ENCODE measurements around the gene VWC2L.

The VWC2L gene

GRCh38 chr2:214607051-214607450 is 196.2 kb downstream of the VWC2L start:
- Histone ChIP-seq H3K9me3 (ENCODE audit: control insufficient read depth in 2 of 2, low read length in 2 of 2) (no peaks in the 10 kb centered on the region), H3K9ac (ENCODE audit: low read depth in 1 of 2, low read length in 2 of 2) (no peak overlapping the region), H3K4me1 (ENCODE audit: control insufficient read depth in 2 of 2, insufficient read depth in 2 of 2, low read length in 2 of 2) (no peaks in the 10 kb centered on the region), H3K27ac (ENCODE audit: low read depth in 2 of 2, low read length in 2 of 2) (no peak overlapping the region), H3K36me3 (ENCODE audit: control insufficient read depth in 2 of 2, insufficient read depth in 2 of 2, low read length in 2 of 2) (no peaks in the 10 kb centered on the region), H3K27me3 (ENCODE audit: control insufficient read depth in 2 of 2, insufficient read depth in 2 of 2, low read length in 2 of 2) (no peaks in the 10 kb centered on the region), H3K4me3 (ENCODE audit: low read length in 2 of 2) (no peak overlapping the region)

GRCh38 chr2:214611015-214611414 is 200.2 kb downstream of the VWC2L start:
- Histone ChIP-seq H3K27me3 (ENCODE audit: control insufficient read depth in 2 of 2, insufficient read depth in 2 of 2, low read length in 2 of 2) (no peaks in the 10 kb centered on the region), H3K27ac (ENCODE audit: low read depth in 2 of 2, low read length in 2 of 2) (no peak overlapping the region), H3K36me3 (ENCODE audit: control insufficient read depth in 2 of 2, insufficient read depth in 2 of 2, low read length in 2 of 2) (no peaks in the 10 kb centered on the region), H3K4me1 (ENCODE audit: control insufficient read depth in 2 of 2, insufficient read depth in 2 of 2, low read length in 2 of 2) (no peaks in the 10 kb centered on the region), H3K9ac (ENCODE audit: low read depth in 1 of 2, low read length in 2 of 2) (no peak overlapping the region), H3K9me3 (ENCODE audit: control insufficient read depth in 2 of 2, low read length in 2 of 2) (no peaks in the 10 kb centered on the region), H3K4me3 (ENCODE audit: low read length in 2 of 2) (no peak overlapping the region)

GRCh38 chr2:214624166-214624760 is 213.4 kb downstream of the VWC2L start:
- no peaks in the 10 kb centered on the region for H3K36me3 ChIP-seq (ENCODE audit: control insufficient read depth in 2 of 2, insufficient read depth in 2 of 2, low read length in 2 of 2)
- H3K4me3 ChIP-seq (ENCODE audit: low read length in 2 of 2), result no peak overlapping the region
- H3K4me1 ChIP-seq (ENCODE audit: control insufficient read depth in 2 of 2, insufficient read depth in 2 of 2, low read length in 2 of 2), result no peaks in the 10 kb centered on the region
- no peak overlapping the region for H3K9ac ChIP-seq (ENCODE audit: low read depth in 1 of 2, low read length in 2 of 2)
- H3K27ac ChIP-seq (ENCODE audit: low read depth in 2 of 2, low read length in 2 of 2), result no peak overlapping the region
- H3K9me3 ChIP-seq (ENCODE audit: control insufficient read depth in 2 of 2, low read length in 2 of 2), result no peaks in the 10 kb centered on the region
- no peaks in the 10 kb centered on the region for H3K27me3 ChIP-seq (ENCODE audit: control insufficient read depth in 2 of 2, insufficient read depth in 2 of 2, low read length in 2 of 2)

- H3K27me3 ChIP-seq (ENCODE audit: control insufficient read depth in 2 of 2, insufficient read depth in 2 of 2, low read length in 2 of 2), result no peaks in the 10 kb centered on the region
- no peak overlapping the region for H3K9ac ChIP-seq (ENCODE audit: low read depth in 1 of 2, low read length in 2 of 2)
- H3K9me3 ChIP-seq (ENCODE audit: control insufficient read depth in 2 of 2, low read length in 2 of 2), result no peaks in the 10 kb centered on the region
- H3K4me1 ChIP-seq (ENCODE audit: control insufficient read depth in 2 of 2, insufficient read depth in 2 of 2, low read length in 2 of 2), result no peaks in the 10 kb centered on the region
- H3K36me3 ChIP-seq (ENCODE audit: control insufficient read depth in 2 of 2, insufficient read depth in 2 of 2, low read length in 2 of 2), result no peaks in the 10 kb centered on the region
- H3K4me3 ChIP-seq (ENCODE audit: low read length in 2 of 2), result no peak overlapping the region
- no peak overlapping the region for H3K27ac ChIP-seq (ENCODE audit: low read depth in 2 of 2, low read length in 2 of 2)
Measured at GRCh38 chr2:214628091-214628490, 217.2 kb downstream of the VWC2L start.
